ENCODE results near the gene NXPH3. TPM values are rescaled to one million over a fixed set of nuclear protein-coding genes. Genes with fewer than 3 reads are reported as not detected.
"Not testable (repeated sequence)": the region's sequence is repeated elsewhere in the genome, so short reads cannot be mapped to it uniquely, and the experiment has no call there.

NXPH3 gene
- total RNA-seq = not detected in 2 replicates
- 0.08 TPM for polyA plus RNA-seq (2012)

DNA sequence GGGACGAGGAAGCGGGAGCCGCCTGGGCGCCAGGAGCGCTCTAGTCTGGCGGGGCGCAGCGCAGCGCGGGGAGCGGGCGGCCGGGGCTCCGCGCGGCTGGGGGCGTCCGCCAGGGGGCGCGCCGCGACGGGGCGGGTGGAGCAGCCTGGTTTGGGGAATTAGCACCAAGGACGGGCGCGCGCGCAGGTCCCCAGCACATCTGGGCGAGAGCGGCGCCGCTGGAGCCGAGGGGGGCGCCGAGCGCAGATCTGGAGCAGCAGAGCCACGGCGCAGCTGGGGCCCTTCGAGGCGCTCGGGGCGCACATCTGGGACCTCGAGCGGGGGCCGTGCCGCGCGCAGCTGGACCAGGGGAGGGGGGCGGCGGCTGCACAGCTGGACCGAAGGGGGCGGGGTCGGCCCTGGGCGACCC is at the start of gene NXPH3:
TSS of gene NXPH3 (plus strand) at position 193 of the 409 bp plus-strand sequence. CDS start 349 bp downstream, outside the sequence.
- DNase-seq (ENCODE audit: low read depth) = no peak

DNA sequence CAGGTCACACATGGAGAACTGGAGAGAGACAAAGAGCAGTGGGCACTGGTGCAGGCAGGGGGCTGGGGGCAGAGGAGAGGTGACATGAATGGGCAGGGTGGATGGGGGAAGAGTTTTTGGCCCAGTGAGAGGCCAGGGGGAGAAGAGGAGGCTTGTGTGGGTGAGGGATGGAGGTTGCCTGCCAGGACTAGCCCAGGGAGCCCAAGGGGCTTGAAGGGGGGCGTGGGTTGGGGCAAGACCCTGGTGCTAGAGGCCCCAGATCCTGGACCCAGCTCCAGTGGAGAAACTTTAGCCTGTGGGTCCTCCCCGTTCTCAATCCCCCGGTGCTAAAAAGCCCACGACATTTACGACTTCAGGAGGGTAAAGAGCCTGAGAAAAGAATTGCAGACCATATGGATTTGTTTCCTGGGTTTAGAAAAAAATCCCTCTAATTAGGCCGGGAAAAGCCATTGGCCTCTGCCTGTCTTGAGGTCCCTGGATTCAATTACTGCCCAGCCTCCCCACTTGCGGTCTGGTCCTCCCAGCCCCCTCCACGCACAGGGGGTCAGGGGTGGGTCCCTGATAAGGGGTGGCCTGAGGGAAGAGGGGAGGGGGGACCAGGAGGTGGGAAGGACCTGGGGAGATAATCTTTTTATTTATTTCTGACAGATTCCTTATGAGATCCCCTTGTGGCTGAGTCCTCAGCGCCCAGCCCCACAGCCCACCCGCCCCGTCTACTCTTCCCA is 47.6 kb upstream of the NXPH3 start:
- no peak for DNase-seq (ENCODE audit: low read depth)

DNA sequence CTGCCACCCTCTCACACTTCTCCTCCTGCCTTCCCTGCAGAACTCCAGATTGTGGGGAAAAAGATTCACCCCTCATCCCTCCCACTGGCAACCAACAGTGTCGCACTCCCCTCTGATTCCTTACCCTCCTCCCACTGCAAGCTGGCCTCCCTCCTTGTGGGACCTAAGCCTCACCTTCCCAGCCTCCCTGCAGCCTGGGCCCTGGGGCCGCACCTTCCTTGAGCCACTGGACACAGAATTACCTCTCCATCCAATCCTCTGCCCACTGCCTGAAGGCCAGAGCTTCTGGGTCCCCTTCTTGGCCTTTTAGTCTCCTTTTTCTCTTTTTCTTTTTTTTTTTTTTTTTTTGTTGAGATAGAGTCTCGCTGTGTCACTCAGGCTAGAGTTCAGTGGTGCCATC is 46.7 kb upstream of the NXPH3 start:
- DNase-seq (ENCODE audit: low read depth) = no peak

- no peak for DNase-seq (ENCODE audit: low read depth)
Observed at GRCh38 chr17:49530118-49530517, 45.6 kb upstream of the NXPH3 start.

DNA sequence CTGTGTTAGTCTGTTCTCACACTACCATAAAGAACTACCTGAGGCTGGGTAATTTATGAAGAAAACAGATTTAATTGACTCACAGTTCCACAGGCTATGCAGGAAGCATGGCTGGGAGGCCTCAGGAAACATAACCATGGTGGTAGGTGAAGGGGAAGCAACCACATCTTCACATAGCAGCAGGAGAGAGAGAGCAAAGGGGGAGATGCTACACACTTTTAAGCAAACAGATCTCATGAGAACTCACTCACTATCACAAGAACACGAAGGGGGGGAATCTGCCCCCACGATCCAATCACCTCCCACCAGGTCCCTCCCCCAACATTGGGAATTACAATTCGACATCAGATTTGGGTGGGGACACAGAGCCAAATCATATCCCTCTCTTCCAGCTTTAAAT is 31.8 kb upstream of the NXPH3 start:
- DNase-seq (ENCODE audit: low read depth) = no peak

DNA sequence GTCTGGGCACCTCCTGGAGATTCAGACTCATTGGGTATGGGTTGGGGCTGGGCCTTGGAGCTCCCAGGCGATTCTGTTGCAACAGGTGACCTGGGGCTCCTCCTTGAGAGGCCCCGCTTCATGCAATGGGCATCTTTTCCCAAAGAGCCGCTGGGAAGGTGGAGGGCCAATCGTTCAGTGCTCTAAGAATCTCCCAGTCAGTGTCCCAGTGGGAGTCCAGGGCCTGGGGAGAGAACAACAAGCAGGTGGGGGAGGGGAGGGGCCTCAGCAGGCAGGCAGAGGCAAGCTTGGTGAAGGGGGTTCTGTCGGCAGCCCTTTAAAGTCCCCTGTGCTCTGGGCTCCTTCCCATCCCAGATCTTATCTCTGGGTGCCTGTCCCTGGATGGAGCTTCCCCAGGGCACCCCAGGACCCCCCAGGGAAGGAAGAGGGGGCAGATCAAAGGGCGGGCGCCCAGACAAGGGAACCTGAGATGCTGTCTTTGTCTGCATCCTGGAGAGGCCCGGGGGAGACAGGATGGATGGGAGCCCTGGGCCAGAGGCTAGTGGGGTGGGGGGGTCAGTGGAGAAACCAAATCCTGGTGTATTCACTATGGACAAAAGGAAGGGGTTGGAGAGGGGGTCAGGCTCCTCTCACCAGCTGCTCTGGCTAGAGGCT is 30.5 kb upstream of the NXPH3 start:
- no peak for DNase-seq (ENCODE audit: low read depth)

- DNase-seq (ENCODE audit: low read depth) = peak; percentile 9
Observed at GRCh38 chr17:49545806-49546545, 29.7 kb upstream of the NXPH3 start.

GRCh38 chr17:49546546-49547535 is 28.8 kb upstream of the NXPH3 start:
- DNase-seq (ENCODE audit: low read depth) = no peak

DNA sequence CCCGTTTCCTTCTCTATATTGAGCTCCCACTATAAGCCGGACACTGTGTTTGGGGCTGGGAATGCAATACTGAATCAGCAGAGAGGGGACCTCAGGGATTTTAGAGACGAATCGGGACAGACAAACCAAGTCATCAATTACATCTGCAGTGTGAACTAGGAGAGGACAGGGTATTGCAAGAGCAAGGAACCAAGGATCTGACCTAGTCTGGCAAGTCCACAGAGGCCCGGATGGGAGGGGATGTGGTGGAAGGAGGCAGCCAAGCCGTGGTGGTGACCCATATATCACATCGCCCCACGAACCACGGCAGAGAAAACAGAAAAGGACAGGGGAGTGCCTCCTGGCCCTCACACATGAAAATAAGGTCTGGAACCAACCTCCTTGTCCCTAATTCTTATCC is 28.1 kb upstream of the NXPH3 start:
- DNase-seq (ENCODE audit: low read depth) = no peak

GRCh38 chr17:49548051-49548505 is 27.6 kb upstream of the NXPH3 start:
- DNase-seq (ENCODE audit: low read depth) = no peak

DNA sequence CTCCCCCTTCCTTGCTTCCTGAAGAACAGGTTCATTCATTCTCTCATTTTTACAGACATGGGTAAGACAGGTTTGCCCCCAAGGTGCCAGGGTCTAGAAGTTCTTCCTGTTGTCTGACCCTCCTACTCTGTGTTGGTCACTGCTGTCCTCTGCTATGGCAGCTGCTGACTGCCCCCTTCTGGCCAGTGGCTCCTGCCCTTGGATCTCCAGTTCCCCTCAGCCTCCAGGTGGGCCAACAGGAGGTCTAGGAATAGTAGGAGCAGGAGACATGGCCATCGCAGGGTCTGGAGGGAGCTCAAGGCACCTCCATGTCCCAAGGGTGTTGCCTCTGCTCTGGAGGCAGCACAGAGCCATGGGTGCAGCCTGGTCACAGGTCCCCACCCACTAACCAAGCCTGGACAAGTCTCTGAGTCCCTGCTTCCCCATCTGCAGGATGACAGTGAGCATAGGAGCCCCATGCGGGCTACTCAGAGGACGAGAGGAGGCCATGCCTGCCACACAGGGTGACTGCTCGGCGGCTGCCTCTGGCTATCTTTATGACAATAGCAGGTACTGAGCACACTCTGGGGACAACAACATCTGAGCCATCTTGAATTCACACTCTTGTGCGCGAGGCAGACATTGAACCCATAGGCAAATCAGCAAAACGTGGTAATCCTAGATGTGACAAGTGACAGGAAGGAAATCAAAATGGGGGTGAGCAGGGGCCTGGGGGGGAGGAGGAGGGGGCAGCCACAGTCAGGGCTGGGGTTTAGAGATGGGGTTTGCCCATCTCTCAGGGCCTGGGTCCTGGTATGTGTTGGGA is 27.0 kb upstream of the NXPH3 start:
- peak; percentile 52 for DNase-seq (ENCODE audit: low read depth)

DNA sequence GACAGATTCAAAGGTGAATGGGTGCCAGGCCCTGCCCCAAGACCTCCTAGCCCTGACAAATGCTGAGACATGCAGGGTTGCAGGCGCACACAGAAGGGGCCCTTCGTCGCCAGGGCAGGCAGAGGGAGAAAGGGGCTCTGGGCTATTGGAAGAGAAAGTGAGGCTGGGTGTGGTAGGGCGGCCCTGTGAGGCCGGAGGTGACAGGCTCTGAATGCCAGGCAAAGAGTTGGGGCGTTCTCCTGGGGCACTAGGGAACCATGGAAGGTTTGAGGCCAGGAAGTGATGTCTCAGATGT is 26.4 kb upstream of the NXPH3 start:
- DNase-seq (ENCODE audit: low read depth) = no peak

DNA sequence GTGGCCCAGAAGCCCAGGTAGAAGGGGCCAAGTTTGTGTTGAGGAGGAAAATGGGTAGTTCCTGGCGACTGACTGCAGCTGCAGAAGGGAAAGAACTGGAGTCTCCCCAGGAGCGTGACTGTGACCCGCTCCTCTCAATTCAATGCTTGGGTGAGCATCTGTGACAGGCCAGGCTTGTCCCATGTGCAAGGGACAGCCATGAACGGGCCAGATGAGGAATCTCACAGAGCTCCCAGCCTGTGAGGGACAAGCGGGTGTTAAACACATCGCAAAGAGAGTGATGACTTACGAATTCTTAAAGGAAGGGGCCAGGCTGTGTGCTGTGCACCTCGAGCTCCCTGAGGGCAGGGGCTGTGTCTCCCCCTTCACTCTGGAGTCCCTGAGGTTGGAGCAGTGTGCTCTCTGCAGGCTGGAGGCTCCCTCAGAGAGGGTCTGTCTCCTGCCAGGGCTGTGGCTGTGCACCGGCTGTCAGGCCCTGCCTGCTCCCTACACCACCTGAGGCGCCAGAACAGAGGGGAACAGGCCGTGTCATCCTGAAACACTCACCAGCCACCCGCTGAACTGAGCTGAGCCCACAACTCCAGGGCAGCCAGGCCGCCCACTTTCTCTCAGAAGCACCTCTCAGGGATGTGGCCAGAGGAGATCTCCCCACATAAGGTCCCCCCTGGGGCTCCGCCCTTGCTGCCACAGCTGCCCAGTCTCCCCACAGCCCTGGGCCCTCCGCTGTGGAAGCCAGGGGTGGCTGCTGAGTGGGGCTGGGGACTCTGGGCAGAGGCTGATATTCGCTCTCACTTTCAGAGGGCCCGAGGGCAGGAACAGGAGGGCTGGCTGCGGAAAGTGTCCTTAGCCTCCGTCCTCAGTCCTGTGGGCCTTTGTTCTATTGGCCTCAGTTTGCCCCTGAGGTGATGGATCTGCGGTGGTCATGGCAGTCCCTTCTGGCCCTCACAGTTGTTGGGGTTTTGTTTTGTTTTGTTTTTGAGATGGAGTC is 25.7 kb upstream of the NXPH3 start:
- DNase-seq (ENCODE audit: low read depth) = no peak

DNA sequence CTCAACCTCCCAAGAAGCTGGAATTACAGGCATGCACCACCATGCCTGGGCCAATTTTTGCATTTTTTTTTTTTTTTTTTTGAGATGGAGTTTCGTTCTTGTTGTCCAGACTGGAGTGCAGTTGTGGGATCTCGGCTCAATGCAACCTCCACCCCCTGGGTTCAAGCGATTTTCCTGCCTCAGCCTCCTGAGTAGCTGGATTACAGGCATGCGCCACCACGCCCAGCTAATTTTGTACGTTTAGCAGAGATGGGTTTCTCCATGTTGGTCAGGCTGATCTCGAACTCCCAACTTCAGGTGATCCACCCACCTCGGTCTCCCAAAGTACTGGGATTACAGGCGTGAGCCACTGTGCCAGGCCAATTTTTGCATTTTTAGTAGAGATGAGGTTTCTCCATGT is 24.9 kb upstream of the NXPH3 start:
- DNase-seq (ENCODE audit: low read depth) = not testable (repeated sequence)

- no peak for DNase-seq (ENCODE audit: low read depth)
Observed at GRCh38 chr17:49551221-49552069, 24.2 kb upstream of the NXPH3 start.

DNA sequence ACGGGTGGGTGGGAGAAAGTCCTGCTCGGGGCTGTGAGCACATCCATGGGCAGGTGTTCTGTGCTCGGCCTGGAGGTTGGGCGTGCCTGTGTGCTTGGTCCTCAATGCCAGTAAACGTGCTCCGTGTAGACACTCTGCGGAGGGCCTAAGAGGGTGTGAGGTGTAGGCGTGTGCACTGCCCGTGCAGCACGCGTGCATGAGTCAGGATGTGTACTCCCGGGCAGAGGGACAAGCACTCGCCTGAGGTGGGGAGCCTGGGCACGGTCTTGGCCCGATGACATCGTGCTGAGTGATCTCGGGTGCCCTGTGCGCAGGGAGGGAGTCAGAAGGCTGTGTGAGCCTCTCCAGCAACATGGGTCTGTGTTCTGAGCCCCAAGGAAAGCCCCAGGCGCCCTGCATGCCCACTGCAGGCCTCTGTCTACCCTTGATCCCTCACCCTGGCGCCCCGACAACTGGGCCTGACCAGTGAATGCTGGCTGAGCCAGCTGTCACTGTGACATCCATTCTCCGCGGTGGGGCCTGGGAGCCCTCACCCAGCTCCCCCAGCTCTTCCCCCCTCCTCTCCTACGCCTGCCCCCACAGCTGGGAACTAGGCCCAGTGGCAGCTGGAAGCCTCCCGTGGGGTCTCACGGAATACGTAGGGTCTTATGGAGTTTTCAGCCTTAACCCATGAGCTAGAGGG is 23.5 kb upstream of the NXPH3 start:
- peak; percentile 37 for DNase-seq (ENCODE audit: low read depth)

- DNase-seq (ENCODE audit: low read depth) = no peak
Observed at GRCh38 chr17:49553676-49554335, 21.9 kb upstream of the NXPH3 start.

Data from myocyte (in vitro differentiated cells).